Effector memory CD4-positive, alpha-beta T cell (primary cell): ENCODE results near the gene IFT80.
A peak's percentile ranks its signal among the peaks of the same experiment; 100 is the strongest.

Experiments used
- DNase-seq, 3 donors: peaks; one replicate each; pipeline ENCODE4 v3.0.0-alpha.2; 2020
- H3K27ac ChIP-seq: 2 replicates; pipeline ENCODE4 v1.7.0; 2013; ENCODE audit warnings: mild to moderate bottlenecking, low read length, moderate library complexity; ENCODE audit not compliant: insufficient read depth, poor library complexity, severe bottlenecking
- H3K27me3 ChIP-seq: replicated peaks from 2 replicates; pipeline ENCODE4 v1.7.0; 2013; ENCODE audit warnings: mild to moderate bottlenecking, low read length; ENCODE audit not compliant: insufficient read depth, control insufficient read depth, poor library complexity, severe bottlenecking
- H3K36me3 ChIP-seq: 2 replicates; pipeline ENCODE4 v1.7.0; 2013; ENCODE audit warnings: mild to moderate bottlenecking, low read length, moderate library complexity; ENCODE audit not compliant: control insufficient read depth, insufficient read depth
- H3K4me1 ChIP-seq: 2 replicates; pipeline ENCODE4 v1.7.0; 2013; ENCODE audit warnings: low read length, mild to moderate bottlenecking; ENCODE audit not compliant: control insufficient read depth, insufficient read depth, poor library complexity, severe bottlenecking
- H3K4me3 ChIP-seq: 2 replicates; pipeline ENCODE4 v1.7.0; 2013; ENCODE audit warnings: low read length, low read depth, mild to moderate bottlenecking; ENCODE audit not compliant: insufficient read depth, poor library complexity, severe bottlenecking
- H3K9me3 ChIP-seq: 2 replicates; pipeline ENCODE4 v1.7.0; 2013; ENCODE audit warnings: mild to moderate bottlenecking, low read length, moderate library complexity; ENCODE audit not compliant: control insufficient read depth

IFT80 gene

DNA sequence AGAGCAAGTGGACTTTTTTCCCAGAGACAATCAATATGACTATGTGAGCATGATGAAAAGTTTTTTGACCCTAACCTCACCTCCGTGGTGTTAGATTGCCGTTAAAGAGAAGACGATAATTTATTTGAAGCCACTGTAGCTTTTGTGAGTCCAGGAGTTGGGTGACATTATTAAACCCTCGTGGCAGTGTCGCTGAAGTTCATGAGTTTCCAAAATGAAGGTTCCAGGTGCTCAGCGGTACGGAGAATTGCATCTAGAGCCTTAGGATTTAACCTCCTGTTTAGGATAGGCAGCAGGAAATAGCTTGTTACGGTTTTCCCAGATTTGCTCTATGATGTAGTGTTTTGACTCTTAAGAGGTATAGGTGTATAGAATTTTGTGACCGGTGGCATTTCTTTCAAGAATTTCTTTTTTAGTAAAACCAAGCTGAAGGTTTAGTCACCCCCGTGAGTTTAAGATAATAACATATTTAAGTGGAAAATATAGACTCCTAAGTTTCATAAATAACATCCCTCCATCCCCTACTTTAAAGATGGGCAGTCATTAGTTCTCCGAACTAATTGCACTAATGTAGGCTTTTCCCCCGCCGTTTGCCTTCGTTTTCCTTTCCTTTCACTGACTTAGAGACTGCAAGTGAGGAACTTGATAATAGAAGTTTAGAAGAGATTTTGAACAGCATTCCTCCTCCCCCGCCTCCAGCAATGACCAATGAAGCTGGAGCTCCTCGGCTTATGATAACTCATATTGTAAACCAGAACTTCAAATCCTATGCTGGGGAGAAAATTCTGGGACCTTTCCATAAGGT lies 2.5 kb upstream of the IFT80 start:
- no peak for DNase-seq

DNA sequence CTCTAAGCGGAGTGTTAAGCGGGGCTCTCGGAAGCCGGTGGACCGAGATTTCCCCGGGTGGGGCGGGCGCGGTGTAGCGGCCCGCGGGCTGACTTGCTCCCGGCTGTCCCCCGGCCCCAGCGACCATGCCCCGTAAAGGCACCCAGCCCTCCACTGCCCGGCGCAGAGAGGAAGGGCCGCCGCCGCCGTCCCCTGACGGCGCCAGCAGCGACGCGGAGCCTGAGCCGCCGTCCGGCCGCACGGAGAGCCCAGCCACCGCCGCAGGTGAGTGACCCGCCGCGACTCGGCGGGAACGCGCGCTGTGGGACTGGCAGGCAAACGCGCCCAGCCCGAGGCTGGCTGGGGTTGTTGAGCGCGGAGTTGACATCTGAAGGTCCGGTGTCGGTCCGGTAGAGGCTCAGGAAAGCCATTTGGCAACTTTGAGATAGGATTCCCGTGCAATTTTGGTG lies 1.7 kb upstream of the IFT80 start:
- Histone ChIP-seq H3K27ac (peak overlapping the region; percentile 91), H3K36me3 (no peaks in the 10 kb centered on the region), H3K9me3 (no peaks in the 10 kb centered on the region), H3K4me1 (peaks cover 14% of the 10 kb centered on the region), H3K4me3 (peak overlapping the region; percentile 93), H3K27me3 (peaks cover 4% of the 10 kb centered on the region)
- DNase-seq, result peak in 1 of 3 donors; percentile 3

More for the DNA sequence above, 2.5 kb upstream of the IFT80 start:
- Histone ChIP-seq H3K27me3 (peaks cover 4% of the 10 kb centered on the region), H3K36me3 (no peaks in the 10 kb centered on the region), H3K4me3 (peak overlapping the region; percentile 93), H3K9me3 (no peaks in the 10 kb centered on the region), H3K27ac (peak overlapping the region; percentile 39), H3K4me1 (peaks cover 14% of the 10 kb centered on the region)

DNA sequence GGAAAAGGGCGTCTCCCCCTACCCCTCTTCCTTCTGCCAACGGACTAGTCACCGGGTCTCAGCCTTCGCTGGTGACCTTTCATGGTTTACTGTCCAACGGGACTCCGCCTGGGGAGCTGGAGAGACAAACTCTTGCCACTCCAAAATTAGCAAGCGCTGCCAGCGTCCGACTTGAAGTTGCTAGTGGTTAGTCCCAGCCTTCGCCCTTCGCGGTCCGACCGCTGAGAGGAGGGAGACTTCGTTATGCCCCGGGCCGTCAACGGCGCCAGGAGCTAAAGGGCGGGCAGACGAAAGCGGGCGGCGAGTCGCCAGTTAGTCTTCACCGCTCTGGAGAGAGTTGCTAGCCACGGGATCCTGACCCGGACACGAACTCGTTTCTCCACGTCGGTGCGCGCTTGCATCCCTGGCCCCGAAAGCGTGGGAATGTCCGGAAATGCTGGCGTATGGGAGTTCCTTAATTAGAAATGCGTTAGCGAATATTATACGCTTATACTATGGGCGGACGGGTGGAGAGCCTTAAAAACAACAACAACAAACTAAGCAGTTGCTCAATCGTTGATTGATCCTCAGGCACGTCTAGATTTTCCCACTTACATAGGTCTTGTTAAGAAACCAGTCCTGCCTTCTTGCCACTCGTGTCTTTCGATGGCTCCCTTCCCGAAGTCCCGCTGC lies 1.1 kb upstream of the IFT80 start:
- H3K4me3 ChIP-seq, result peak overlapping the region; percentile 93
- peak; percentile 2 to 22 (median 13) for DNase-seq
- no peaks in the 10 kb centered on the region for H3K9me3 ChIP-seq
- peaks cover 12% of the 10 kb centered on the region for H3K4me1 ChIP-seq
- H3K27me3 ChIP-seq, result peaks cover 4% of the 10 kb centered on the region
- H3K36me3 ChIP-seq, result no peaks in the 10 kb centered on the region
- peak overlapping the region; percentile 91 for H3K27ac ChIP-seq

DNA sequence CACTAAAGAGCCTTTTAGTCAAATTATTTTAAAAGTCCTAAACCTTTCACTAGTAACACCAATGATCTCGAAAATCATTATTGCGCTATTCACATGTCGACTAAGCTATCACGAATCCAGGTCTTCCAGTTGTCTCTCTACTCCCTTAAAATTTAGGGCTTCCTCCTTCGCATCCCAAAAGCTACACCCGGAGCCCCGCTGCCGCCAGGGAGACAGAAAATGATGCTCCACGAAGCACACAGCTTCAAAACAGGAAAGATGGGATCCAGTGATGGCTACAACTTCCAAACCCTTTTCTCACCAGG lies 253 bp downstream of the IFT80 start:
- Histone ChIP-seq H3K36me3 (no peaks in the 10 kb centered on the region), H3K27me3 (peaks cover 1% of the 10 kb centered on the region), H3K27ac (peak overlapping the region; percentile 91), H3K4me3 (peak overlapping the region; percentile 93), H3K9me3 (no peaks in the 10 kb centered on the region), H3K4me1 (peaks cover 12% of the 10 kb centered on the region)
- no peak for DNase-seq

DNA sequence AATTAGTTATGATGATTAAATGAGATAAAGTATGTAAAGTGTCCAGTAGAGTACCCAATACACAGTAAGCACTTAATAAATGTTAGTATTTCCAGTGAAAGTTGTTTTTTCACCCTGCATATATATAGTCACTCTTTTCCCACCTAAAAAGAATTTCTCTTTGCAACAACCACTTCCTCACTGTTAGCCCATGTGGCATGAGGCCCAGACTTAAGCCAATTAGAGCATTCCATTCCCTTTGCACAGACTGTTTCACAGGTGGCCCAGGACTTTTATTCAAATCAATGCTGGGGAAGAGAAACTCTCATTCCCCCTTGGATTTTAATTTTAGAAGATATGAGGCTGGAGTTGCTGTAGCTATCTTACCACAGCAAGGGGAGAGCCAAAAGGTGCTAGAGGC lies 3.7 kb downstream of the IFT80 start:
- Histone ChIP-seq H3K36me3 (no peaks in the 10 kb centered on the region), H3K27ac (no peak overlapping the region), H3K4me1 (peaks cover 7% of the 10 kb centered on the region), H3K4me3 (no peak overlapping the region), H3K27me3 (no peaks in the 10 kb centered on the region), H3K9me3 (no peaks in the 10 kb centered on the region)
- no peak for DNase-seq

DNA sequence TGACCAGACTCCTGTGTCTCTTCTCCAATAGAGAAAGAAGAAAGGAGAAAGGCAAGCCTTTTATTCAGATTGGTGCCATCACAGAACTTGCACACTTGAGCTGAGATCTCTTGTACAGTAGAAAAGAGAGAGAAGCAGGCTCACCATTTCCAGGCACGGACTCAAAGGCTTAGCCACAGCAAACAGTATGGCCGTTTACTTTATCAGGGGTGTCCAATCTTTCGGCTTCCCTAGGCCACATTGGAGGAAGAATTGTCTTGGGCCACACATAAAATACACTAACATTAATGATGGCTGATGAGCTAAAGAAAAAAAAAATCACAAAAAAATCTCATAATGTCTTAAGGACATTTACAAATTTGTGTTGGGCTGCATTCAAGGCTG lies 5.0 kb downstream of the IFT80 start:
- Histone ChIP-seq H3K27ac (no peak overlapping the region), H3K27me3 (no peaks in the 10 kb centered on the region), H3K9me3 (no peaks in the 10 kb centered on the region), H3K36me3 (no peaks in the 10 kb centered on the region), H3K4me1 (peaks cover 7% of the 10 kb centered on the region), H3K4me3 (no peak overlapping the region)
- DNase-seq, result no peak

DNA sequence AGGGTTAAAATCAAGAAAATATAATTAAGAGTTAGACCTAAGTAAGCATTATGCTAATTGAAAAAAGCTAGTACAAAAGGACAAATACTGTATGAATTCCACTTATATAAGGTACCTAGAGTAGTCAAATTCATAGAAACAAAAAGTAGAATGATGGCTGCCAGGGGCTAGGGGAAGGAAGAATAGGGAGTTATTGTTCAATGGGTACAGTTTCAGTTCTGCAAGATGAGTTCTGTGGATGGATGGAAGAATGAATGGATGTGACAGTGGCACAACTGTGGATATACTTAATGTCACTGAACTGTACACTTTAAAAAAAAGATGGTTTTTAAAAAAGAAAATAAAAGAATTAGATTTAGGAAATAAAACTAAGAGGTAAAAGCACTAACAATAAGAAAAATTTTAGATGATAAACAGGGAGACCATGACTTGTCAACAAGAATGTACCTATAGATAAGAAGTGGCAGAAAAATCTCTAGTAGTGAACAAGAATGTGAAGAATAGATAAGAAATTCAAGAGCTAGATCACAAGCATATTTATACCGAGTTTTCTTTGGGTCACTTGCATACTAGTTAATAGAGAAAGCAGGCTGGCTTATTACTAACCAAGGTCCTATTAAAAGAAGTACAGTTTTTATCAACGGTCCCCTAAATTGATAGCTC lies 5.5 kb downstream of the IFT80 start:
- Histone ChIP-seq H3K27me3 (no peaks in the 10 kb centered on the region), H3K4me1 (peaks cover 3% of the 10 kb centered on the region), H3K4me3 (no peak overlapping the region), H3K9me3 (no peaks in the 10 kb centered on the region), H3K36me3 (no peaks in the 10 kb centered on the region), H3K27ac (no peak overlapping the region)
- DNase-seq, result no peak

DNA sequence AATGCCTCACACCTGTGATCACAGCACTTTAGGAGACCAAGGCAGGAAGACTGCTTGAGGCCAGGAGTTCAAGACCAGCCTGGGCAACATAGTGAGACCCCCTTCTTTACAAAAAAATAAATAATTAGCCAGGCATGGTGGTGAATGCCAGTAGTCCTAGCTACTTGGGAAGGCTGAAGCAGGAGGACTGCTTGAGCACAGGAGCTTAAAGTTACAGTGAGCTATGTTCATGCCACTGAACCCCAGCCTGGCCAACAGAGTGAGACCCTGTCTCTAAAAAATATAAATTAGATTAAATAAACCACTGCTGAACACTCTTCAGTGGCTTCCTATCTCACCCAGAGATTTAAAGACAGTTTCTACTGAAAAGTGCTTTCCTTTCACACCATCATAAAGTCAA lies 6.2 kb downstream of the IFT80 start:
- no peaks in the 10 kb centered on the region for H3K4me1 ChIP-seq
- no peaks in the 10 kb centered on the region for H3K9me3 ChIP-seq
- no peak for DNase-seq
- no peaks in the 10 kb centered on the region for H3K36me3 ChIP-seq
- no peaks in the 10 kb centered on the region for H3K27me3 ChIP-seq
- H3K27ac ChIP-seq, result no peak overlapping the region
- no peak overlapping the region for H3K4me3 ChIP-seq

DNA sequence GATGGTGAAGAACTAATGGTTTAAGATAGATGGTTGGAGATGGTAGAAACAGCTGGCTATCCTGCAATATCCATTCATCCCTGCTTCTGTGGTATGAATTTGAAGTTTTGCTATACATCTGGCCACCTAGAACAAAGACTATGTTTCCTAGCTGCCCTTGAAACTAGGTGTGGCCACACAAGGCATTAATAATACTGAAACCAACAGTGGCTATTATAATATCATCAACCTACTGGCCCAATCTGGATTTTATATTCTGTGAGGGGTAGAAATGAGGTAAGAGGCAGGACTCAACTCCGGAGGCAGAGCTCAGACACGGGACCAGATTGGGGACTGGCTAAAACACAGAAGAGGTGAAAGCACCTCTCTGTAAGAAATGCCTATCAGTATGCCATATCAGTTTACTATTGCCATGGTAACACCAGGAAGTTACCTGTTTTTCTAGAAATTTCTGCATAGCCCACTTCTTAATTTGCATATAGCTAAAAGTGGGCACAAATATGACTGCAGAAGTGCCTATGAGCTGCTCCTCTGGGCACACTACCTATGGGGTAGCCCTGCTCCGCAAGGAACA lies 8.4 kb downstream of the IFT80 start:
- H3K27ac ChIP-seq, result no peak overlapping the region
- no peaks in the 10 kb centered on the region for H3K36me3 ChIP-seq
- no peaks in the 10 kb centered on the region for H3K27me3 ChIP-seq
- no peak for DNase-seq
- H3K4me3 ChIP-seq, result no peak overlapping the region
- H3K4me1 ChIP-seq, result no peaks in the 10 kb centered on the region
- no peaks in the 10 kb centered on the region for H3K9me3 ChIP-seq
